GM12891 (cell line): Measurements from ENCODE around the gene SLC12A7.

ENCODE experiments used
- PAX5 ChIP-seq: IDR thresholded peaks from 2 replicates; pipeline ENCODE4 v1.6.1; 2011; ENCODE audit warnings: low read length, moderate library complexity, mild to moderate bottlenecking; ENCODE audit not compliant: insufficient read depth, severe bottlenecking
- POLR2A ChIP-seq: IDR thresholded peaks from 2 replicates; pipeline ENCODE4 v1.6.1; 2011; ENCODE audit warnings: low read depth, low read length, control low read depth
- POLR2AphosphoS5 ChIP-seq: IDR thresholded peaks from 2 replicates; pipeline ENCODE4 v1.6.1; 2011; ENCODE audit warnings: low read depth, low read length, control low read depth
- POU2F2 ChIP-seq: IDR thresholded peaks from 2 replicates; pipeline ENCODE4 v1.6.1; 2011; ENCODE audit warnings: low read depth, mild to moderate bottlenecking, control low read depth, low read length, moderate library complexity
- SPI1 ChIP-seq: IDR thresholded peaks from 2 replicates; pipeline ENCODE4 v1.6.1; 2011; ENCODE audit warnings: low read depth, low read length, control low read depth
- TAF1 ChIP-seq: IDR thresholded peaks from 2 replicates; pipeline ENCODE4 v1.6.1; 2011; ENCODE audit warnings: low read depth, low read length, control low read depth

GRCh38 chr5:1035421-1036405 is 76.2 kb downstream of the SLC12A7 start:
- no peak for TF ChIP-seq SPI1
- no peak for TF ChIP-seq POLR2AphosphoS5
- TF ChIP-seq POLR2A = no peak
- no peak for TF ChIP-seq POU2F2
- no peak for TF ChIP-seq TAF1
- TF ChIP-seq PAX5 = no peak
